BE2C (cell line): ENCODE data around the gene ARRDC2.

ENCODE experiments used
- DNase-seq: peaks from one replicate; pipeline ENCODE4 v3.0.0-alpha.2; 2020
- H3K27me3 ChIP-seq: fragments of 250-450 bp; sonication (Bioruptor Pico); 2 replicates; pipeline ENCODE4 v1.5.1; 2020; ENCODE audit warnings: mild to moderate bottlenecking
- H3K36me3 ChIP-seq: fragments of 250-450 bp; sonication (Bioruptor Pico); 2 replicates; pipeline ENCODE4 v1.5.1; 2020; ENCODE audit warnings: mild to moderate bottlenecking
- H3K4me1 ChIP-seq: fragments of 250-450 bp; sonication (Bioruptor Pico); 2 replicates; pipeline ENCODE4 v1.5.1; 2020
- H3K4me3 ChIP-seq: 2 replicates; pipeline ENCODE4 v1.5.1; 2011; ENCODE audit warnings: low read depth, low read length
- H3K9me3 ChIP-seq: fragments of 250-450 bp; sonication (Bioruptor Pico); 2 replicates; pipeline ENCODE4 v1.5.1; 2020
- CTCF ChIP-seq: IDR thresholded peaks from 2 replicates; pipeline ENCODE4 v1.5.1; 2012; ENCODE audit warnings: mild to moderate bottlenecking, low read depth, low read length

ARRDC2 gene

GRCh38 chr19:17967257-17968051 is 40.5 kb upstream of the ARRDC2 start:
- Histone ChIP-seq H3K4me1 (no peaks in the 10 kb centered on the region), H3K36me3 (no peaks in the 10 kb centered on the region), H3K27me3 (no peaks in the 10 kb centered on the region; the same call in 1 of the 2 replicates), H3K4me3 (peak overlapping the region; percentile 66), H3K9me3 (no peaks in the 10 kb centered on the region)
- peak; percentile 60 for DNase-seq
- TF ChIP-seq CTCF = no peak

GRCh38 chr19:17968362-17968761 is 39.6 kb upstream of the ARRDC2 start:
- no peaks in the 10 kb centered on the region for H3K4me1 ChIP-seq
- no peak for TF ChIP-seq CTCF
- no peak for DNase-seq
- H3K27me3 ChIP-seq = no peaks in the 10 kb centered on the region; the same call in 1 of the 2 replicates
- H3K36me3 ChIP-seq = no peaks in the 10 kb centered on the region
- H3K9me3 ChIP-seq = no peaks in the 10 kb centered on the region
- no peak overlapping the region for H3K4me3 ChIP-seq

- H3K4me3 ChIP-seq = no peak overlapping the region
- H3K36me3 ChIP-seq = no peaks in the 10 kb centered on the region
- TF ChIP-seq CTCF = no peak
- no peaks in the 10 kb centered on the region; the same call in 1 of the 2 replicates for H3K27me3 ChIP-seq
- no peaks in the 10 kb centered on the region for H3K9me3 ChIP-seq
- no peaks in the 10 kb centered on the region for H3K4me1 ChIP-seq
- DNase-seq = no peak
Measured at GRCh38 chr19:17969096-17969792, 38.7 kb upstream of the ARRDC2 start.

- no peak overlapping the region for H3K4me3 ChIP-seq
- no peak for DNase-seq
- no peaks in the 10 kb centered on the region for H3K4me1 ChIP-seq
- no peaks in the 10 kb centered on the region for H3K36me3 ChIP-seq
- no peaks in the 10 kb centered on the region for H3K9me3 ChIP-seq
- TF ChIP-seq CTCF = no peak
- no peaks in the 10 kb centered on the region for H3K27me3 ChIP-seq
Measured at GRCh38 chr19:17972230-17972629, 35.7 kb upstream of the ARRDC2 start.

- H3K9me3 ChIP-seq = no peaks in the 10 kb centered on the region
- no peaks in the 10 kb centered on the region for H3K4me1 ChIP-seq
- H3K4me3 ChIP-seq = no peak overlapping the region
- H3K27me3 ChIP-seq = no peaks in the 10 kb centered on the region
- no peaks in the 10 kb centered on the region for H3K36me3 ChIP-seq
- DNase-seq = no peak
- TF ChIP-seq CTCF = no peak
Measured at GRCh38 chr19:17973759-17974158, 34.2 kb upstream of the ARRDC2 start.

- Histone ChIP-seq H3K4me1 (no peaks in the 10 kb centered on the region), H3K36me3 (no peaks in the 10 kb centered on the region), H3K9me3 (no peaks in the 10 kb centered on the region), H3K4me3 (no peak overlapping the region), H3K27me3 (no peaks in the 10 kb centered on the region)
- no peak for DNase-seq
- no peak for TF ChIP-seq CTCF
Measured at GRCh38 chr19:17974551-17974950, 33.4 kb upstream of the ARRDC2 start.
